Measurements from ENCODE around the gene PSMD11.

Gene PSMD11

GRCh38 chr17:32517982-32518381 lies 73.7 kb downstream of the PSMD11 start:
- ATAC-seq, result no peak
- TF ChIP-seq OSR1 (CRISPR knock-in tag; IDR thresholded peaks at IDR 0.05), result no peak
- TF ChIP-seq ZNF70 (CRISPR knock-in tag; IDR thresholded peaks at IDR 0.05), result no peak
- TF ChIP-seq TOX (CRISPR knock-in tag; IDR thresholded peaks at IDR 0.05; ENCODE audit: borderline replicate concordance), result no peak
- no peak for TF ChIP-seq PATZ1 (CRISPR knock-in tag; IDR thresholded peaks at IDR 0.05; ENCODE audit: borderline replicate concordance)
- no peak for TF ChIP-seq RARB (CRISPR knock-in tag; IDR thresholded peaks at IDR 0.05)
- no peak for TF ChIP-seq ZC3H10 (CRISPR knock-in tag; IDR thresholded peaks at IDR 0.05)
- no peak for TF ChIP-seq TCF4 (CRISPR knock-in tag; IDR thresholded peaks at IDR 0.05; ENCODE audit: borderline replicate concordance)

- TF ChIP-seq RARB (CRISPR knock-in tag; IDR thresholded peaks at IDR 0.05), result no peak
- TF ChIP-seq TOX (CRISPR knock-in tag; IDR thresholded peaks at IDR 0.05; ENCODE audit: borderline replicate concordance), result no peak
- TF ChIP-seq ZC3H10 (CRISPR knock-in tag; IDR thresholded peaks at IDR 0.05), result no peak
- no peak for TF ChIP-seq ESRRG (CRISPR knock-in tag; IDR thresholded peaks at IDR 0.05)
- no peak for TF ChIP-seq TCF4 (CRISPR knock-in tag; IDR thresholded peaks at IDR 0.05; ENCODE audit: borderline replicate concordance)
- no peak for TF ChIP-seq ISL1 (CRISPR knock-in tag; IDR thresholded peaks at IDR 0.05)
- no peak for TF ChIP-seq OSR1 (CRISPR knock-in tag; IDR thresholded peaks at IDR 0.05)
- no peak for TF ChIP-seq CSDC2 (CRISPR knock-in tag; IDR thresholded peaks at IDR 0.05)
- no peak; the same call in 2 of the 3 replicates for ATAC-seq
These were observed 74.4 kb downstream of the PSMD11 start for GRCh38 chr17:32518646-32519227.

GRCh38 chr17:32519228-32520103 lies 75.2 kb downstream of the PSMD11 start:
- ATAC-seq, result peak; percentile 88

GRCh38 chr17:32520104-32520701 lies 75.9 kb downstream of the PSMD11 start:
- TF ChIP-seq TCF4 (CRISPR knock-in tag; IDR thresholded peaks at IDR 0.05; ENCODE audit: borderline replicate concordance) (no peak), CSDC2 (CRISPR knock-in tag; IDR thresholded peaks at IDR 0.05) (no peak), ZFP30 (CRISPR knock-in tag; IDR thresholded peaks at IDR 0.05) (no peak), CSRNP3 (CRISPR knock-in tag; IDR thresholded peaks at IDR 0.05) (no peak), PATZ1 (CRISPR knock-in tag; IDR thresholded peaks at IDR 0.05; ENCODE audit: borderline replicate concordance) (no peak), RARB (CRISPR knock-in tag; IDR thresholded peaks at IDR 0.05) (no peak), ZNF70 (CRISPR knock-in tag; IDR thresholded peaks at IDR 0.05) (no peak), OSR1 (CRISPR knock-in tag; IDR thresholded peaks at IDR 0.05) (no peak), ISL1 (CRISPR knock-in tag; IDR thresholded peaks at IDR 0.05) (no peak), CREB5 (CRISPR knock-in tag; IDR thresholded peaks at IDR 0.05; ENCODE audit: low read depth) (no peak), TSHZ2 (CRISPR knock-in tag; IDR thresholded peaks at IDR 0.05) (no peak), ZNF565 (CRISPR knock-in tag; conservative IDR thresholded peaks at IDR 0.05; ENCODE audit: low read depth) (no peak), ZC3H10 (CRISPR knock-in tag; IDR thresholded peaks at IDR 0.05) (no peak), SNAI2 (CRISPR knock-in tag; IDR thresholded peaks at IDR 0.05) (no peak)
- peak; percentile 40 for ATAC-seq

More at GRCh38 chr17:32519228-32520103, 75.2 kb downstream of the PSMD11 start:
- TF ChIP-seq ZNF565 (CRISPR knock-in tag; conservative IDR thresholded peaks at IDR 0.05; ENCODE audit: low read depth) (no peak), SNAI2 (CRISPR knock-in tag; IDR thresholded peaks at IDR 0.05) (no peak)
